Midbrain (tissue), 1 donor: Measurements from ENCODE around the gene CALHM6.
"Not testable (repeated sequence)": the region's sequence is repeated elsewhere in the genome, so short reads cannot be mapped to it uniquely, and the experiment has no call there.

Experiments used
- DNase-seq: peaks from one replicate; lab custom pipeline; 2025; lab: John Stamatoyannopoulos, UW

The CALHM6 gene

GRCh38 chr6:116476002-116476678 is 15.0 kb downstream of the CALHM6 start:
- no peak for DNase-seq

GRCh38 chr6:116482780-116483179 is 21.6 kb downstream of the CALHM6 start:
- no peak for DNase-seq

- no peak for DNase-seq
These were observed 22.4 kb downstream of the CALHM6 start for GRCh38 chr6:116483616-116484015.

- DNase-seq, result no peak
These were observed 24.5 kb downstream of the CALHM6 start for GRCh38 chr6:116485559-116486184.

- no peak for DNase-seq
These were observed 30.6 kb downstream of the CALHM6 start for GRCh38 chr6:116491610-116492330.

GRCh38 chr6:116492331-116493067 is 31.3 kb downstream of the CALHM6 start:
- DNase-seq, result no peak

- DNase-seq, result not testable (repeated sequence)
These were observed 34.0 kb downstream of the CALHM6 start for GRCh38 chr6:116495161-116495560.

GRCh38 chr6:116497113-116497676 is 36.0 kb downstream of the CALHM6 start:
- no peak for DNase-seq

- no peak for DNase-seq
These were observed 39.8 kb downstream of the CALHM6 start for GRCh38 chr6:116500969-116501433.

- DNase-seq, result no peak
These were observed 46.1 kb downstream of the CALHM6 start for GRCh38 chr6:116507324-116507723.

- no peak for DNase-seq
These were observed 47.4 kb downstream of the CALHM6 start for GRCh38 chr6:116508527-116508926.

- peak; percentile 1 for DNase-seq
These were observed 50.4 kb downstream of the CALHM6 start, which contains the start of gene CALHM5 for GRCh38 chr6:116511424-116512110. Gene CALHM5 (plus strand): TSS chr6:116511639. CDS start chr6:116511697, 58 bp downstream.

- no peak for DNase-seq
These were observed 51.0 kb downstream of the CALHM6 start for GRCh38 chr6:116512111-116512559.

- no peak for DNase-seq
These were observed 51.6 kb downstream of the CALHM6 start for GRCh38 chr6:116512734-116513133.
